Trophoblast cell (in vitro differentiated cells and primary cell): Measurements from ENCODE around the gene PRSS36.

ENCODE experiments used
- DNase-seq, 2 donors: peaks; one replicate each; pipeline ENCODE4 v3.0.0-alpha.2; 2016
- H2AFZ ChIP-seq: 2 replicates; pipeline ENCODE4 v1.6.1; 2013; ENCODE audit warnings: low read length, moderate library complexity, mild to moderate bottlenecking; ENCODE audit not compliant: insufficient read depth, poor library complexity
- H2AK5ac ChIP-seq: 2 replicates; pipeline ENCODE4 v1.6.1; 2013; ENCODE audit warnings: mild to moderate bottlenecking, low read length
- H2BK120ac ChIP-seq: 2 replicates; pipeline ENCODE4 v1.6.1; 2013; ENCODE audit warnings: low read length, mild to moderate bottlenecking, moderate library complexity; ENCODE audit not compliant: insufficient read depth, poor library complexity
- H2BK12ac ChIP-seq: 2 replicates; pipeline ENCODE4 v1.6.1; 2013; ENCODE audit warnings: mild to moderate bottlenecking, low read length, moderate library complexity
- H2BK5ac ChIP-seq: 2 replicates; pipeline ENCODE4 v1.6.1; 2013; ENCODE audit warnings: low read length, low read depth, moderate library complexity, mild to moderate bottlenecking; ENCODE audit not compliant: poor library complexity
- H3K14ac ChIP-seq: 2 replicates; pipeline ENCODE4 v1.6.1; 2013; ENCODE audit warnings: mild to moderate bottlenecking, low read length
- H3K18ac ChIP-seq: 2 replicates; pipeline ENCODE4 v1.6.1; 2013; ENCODE audit warnings: mild to moderate bottlenecking, low read length
- H3K23ac ChIP-seq: 2 replicates; pipeline ENCODE4 v1.6.1; 2013; ENCODE audit warnings: low read length
- H3K27ac ChIP-seq: 2 replicates; pipeline ENCODE4 v1.5.1; 2013; ENCODE audit warnings: low read depth, mild to moderate bottlenecking, inconsistent platforms, low read length, moderate library complexity
- H3K27me3 ChIP-seq: 2 replicates; pipeline ENCODE4 v1.6.1; 2013; ENCODE audit warnings: inconsistent platforms, mild to moderate bottlenecking, low read length, moderate library complexity; ENCODE audit not compliant: insufficient read depth
- H3K36me3 ChIP-seq, 2 experiments: 1 replicate in 1 of 2; 2 replicates in 1 of 2; pipeline ENCODE4 v1.6.1; 2013; ENCODE audit warnings: low read length in 2 of 2, mild to moderate bottlenecking in 2 of 2, moderate library complexity in 1 of 2; ENCODE audit not compliant: insufficient read depth in 2 of 2, control insufficient read depth in 1 of 2
- H3K4ac ChIP-seq: 2 replicates; pipeline ENCODE4 v1.6.1; 2013; ENCODE audit warnings: low read depth, mild to moderate bottlenecking, low read length, moderate library complexity
- H3K4me1 ChIP-seq, 2 experiments: 1 replicate in 1 of 2; 2 replicates in 1 of 2; pipeline ENCODE4 v1.6.1; 2013; ENCODE audit warnings: low read length in 2 of 2, mild to moderate bottlenecking in 2 of 2, moderate library complexity in 1 of 2; ENCODE audit not compliant: insufficient read depth in 2 of 2, control insufficient read depth in 1 of 2
- H3K4me2 ChIP-seq: 2 replicates; pipeline ENCODE4 v1.6.1; 2013; ENCODE audit warnings: inconsistent platforms, mild to moderate bottlenecking, low read length, moderate library complexity
- H3K4me3 ChIP-seq: 2 replicates; pipeline ENCODE4 v1.5.1; 2013; ENCODE audit warnings: mild to moderate bottlenecking, low read depth, low read length, inconsistent platforms
- H3K79me1 ChIP-seq: one replicate; pipeline ENCODE4 v1.6.1; 2013; ENCODE audit warnings: low read length
- H3K79me2 ChIP-seq: 2 replicates; pipeline ENCODE4 v1.6.1; 2013; ENCODE audit warnings: low read length, mild to moderate bottlenecking; ENCODE audit not compliant: control insufficient read depth, insufficient read depth, poor library complexity
- H3K9ac ChIP-seq: 2 replicates; pipeline ENCODE4 v1.6.1; 2013; ENCODE audit warnings: mild to moderate bottlenecking, low read length
- H3K9me3 ChIP-seq: 2 replicates; pipeline ENCODE4 v1.6.1; 2013; ENCODE audit warnings: low read depth, mild to moderate bottlenecking, control low read depth, inconsistent platforms, low read length; ENCODE audit not compliant: insufficient read depth
- H4K12ac ChIP-seq: 2 replicates; pipeline ENCODE4 v1.6.1; 2013; ENCODE audit warnings: low read depth, mild to moderate bottlenecking, low read length, moderate library complexity
- H4K8ac ChIP-seq: 2 replicates; pipeline ENCODE4 v1.6.1; 2013; ENCODE audit warnings: low read depth, mild to moderate bottlenecking, low read length, moderate library complexity
- H4K91ac ChIP-seq: one replicate; pipeline ENCODE4 v1.6.1; 2013; ENCODE audit warnings: low read depth, mild to moderate bottlenecking, low read length, moderate library complexity
- WGBS: extraction: QIAGEN DNeasy Blood & Tissue Kit; methylation state at CpG from one replicate; pipeline ENCODE4 v1.1.7; 2013; ENCODE audit warnings: missing lambda C conversion rate; ENCODE audit not compliant: insufficient read length, insufficient coverage; ENCODE audit errors: extremely low coverage; 5-methylcytosine and 5-hydroxymethylcytosine counted together

Gene PRSS36

GRCh38 chr16:31113121-31114120, 36.4 kb downstream of the PRSS36 start:
- no peak overlapping the region for H3K23ac ChIP-seq
- H3K27ac ChIP-seq, result no peak overlapping the region
- H3K4me2 ChIP-seq, result no peak overlapping the region
- H3K9me3 ChIP-seq, result peaks cover 1% of the 10 kb centered on the region
- H4K8ac ChIP-seq, result no peak overlapping the region
- H3K36me3 ChIP-seq, result peaks cover 36 to 40% of the 10 kb centered on the region in 2 experiments
- H3K79me1 ChIP-seq, result peaks cover 10% of the 10 kb centered on the region
- WGBS, result no CpG with 5 or more reads among the region's 5 CpGs
- H3K27me3 ChIP-seq, result no peaks in the 10 kb centered on the region
- no peak overlapping the region for H2BK5ac ChIP-seq
- H3K79me2 ChIP-seq, result peaks cover 6% of the 10 kb centered on the region
- no peak overlapping the region for H3K4ac ChIP-seq
- no peak overlapping the region for H3K4me3 ChIP-seq
- no peak overlapping the region for H2BK120ac ChIP-seq
- DNase-seq, result peak; percentile 58 to 80
- H3K9ac ChIP-seq, result no peak overlapping the region
- no peak overlapping the region for H2AFZ ChIP-seq
- no peak overlapping the region for H2AK5ac ChIP-seq
- H2BK12ac ChIP-seq, result no peak overlapping the region
- H3K14ac ChIP-seq, result no peak overlapping the region
- H4K12ac ChIP-seq, result no peak overlapping the region
- H4K91ac ChIP-seq, result no peak overlapping the region
- no peak overlapping the region for H3K18ac ChIP-seq
- H3K4me1 ChIP-seq, result peaks cover 6 to 13% of the 10 kb centered on the region in 2 experiments

- no peak overlapping the region for H3K9ac ChIP-seq
- H3K27ac ChIP-seq, result no peak overlapping the region
- no peak overlapping the region for H2BK120ac ChIP-seq
- no peak overlapping the region for H4K8ac ChIP-seq
- H3K79me1 ChIP-seq, result peaks cover 8% of the 10 kb centered on the region
- no peaks in the 10 kb centered on the region for H3K27me3 ChIP-seq
- no peak overlapping the region for H3K4me2 ChIP-seq
- H3K14ac ChIP-seq, result no peak overlapping the region
- no peak for DNase-seq
- no peak overlapping the region for H2BK12ac ChIP-seq
- no peak overlapping the region for H3K23ac ChIP-seq
- peaks cover 36 to 40% of the 10 kb centered on the region in 2 experiments for H3K36me3 ChIP-seq
- H3K18ac ChIP-seq, result no peak overlapping the region
- H3K4ac ChIP-seq, result no peak overlapping the region
- H3K79me2 ChIP-seq, result peaks cover 6% of the 10 kb centered on the region
- no peak overlapping the region for H4K12ac ChIP-seq
- no peak overlapping the region for H4K91ac ChIP-seq
- H3K4me3 ChIP-seq, result no peak overlapping the region
- no peak overlapping the region for H2AFZ ChIP-seq
- H3K9me3 ChIP-seq, result peaks cover 1% of the 10 kb centered on the region
- peaks cover 2 to 13% of the 10 kb centered on the region in 2 experiments for H3K4me1 ChIP-seq
- no peak overlapping the region for H2AK5ac ChIP-seq
- H2BK5ac ChIP-seq, result no peak overlapping the region
- no CpG with 5 or more reads among the region's 2 CpGs for WGBS
Observed at GRCh38 chr16:31112711-31113110, 37.2 kb downstream of the PRSS36 start.

- no peak overlapping the region for H2BK120ac ChIP-seq
- H4K12ac ChIP-seq, result no peak overlapping the region
- H4K91ac ChIP-seq, result no peak overlapping the region
- DNase-seq, result no peak
- H2AK5ac ChIP-seq, result no peak overlapping the region
- H3K4ac ChIP-seq, result no peak overlapping the region
- H2AFZ ChIP-seq, result no peak overlapping the region
- H3K79me2 ChIP-seq, result peaks cover 6% of the 10 kb centered on the region
- H4K8ac ChIP-seq, result no peak overlapping the region
- WGBS, result no CpG with 5 or more reads among the region's 23 CpGs
- no peak overlapping the region for H3K18ac ChIP-seq
- no peak overlapping the region for H3K4me2 ChIP-seq
- H3K27ac ChIP-seq, result no peak overlapping the region
- no peak overlapping the region for H3K14ac ChIP-seq
- no peaks in the 10 kb centered on the region for H3K27me3 ChIP-seq
- H3K36me3 ChIP-seq, result peaks cover 36 to 40% of the 10 kb centered on the region in 2 experiments
- H3K4me1 ChIP-seq, result peaks cover 2 to 13% of the 10 kb centered on the region in 2 experiments
- no peak overlapping the region for H3K4me3 ChIP-seq
- H3K23ac ChIP-seq, result no peak overlapping the region
- H3K79me1 ChIP-seq, result peaks cover 6% of the 10 kb centered on the region
- peaks cover 1% of the 10 kb centered on the region for H3K9me3 ChIP-seq
- no peak overlapping the region for H2BK5ac ChIP-seq
- H3K9ac ChIP-seq, result no peak overlapping the region
- H2BK12ac ChIP-seq, result no peak overlapping the region
Observed at GRCh38 chr16:31111881-31112466, 37.9 kb downstream of the PRSS36 start.

GRCh38 chr16:31110106-31111034, 39.5 kb downstream of the PRSS36 start:
- H3K27ac ChIP-seq, result no peak overlapping the region
- peaks cover 6% of the 10 kb centered on the region for H3K79me1 ChIP-seq
- H4K91ac ChIP-seq, result no peak overlapping the region
- peaks cover 36 to 40% of the 10 kb centered on the region in 2 experiments for H3K36me3 ChIP-seq
- H2BK12ac ChIP-seq, result no peak overlapping the region
- H2AK5ac ChIP-seq, result no peak overlapping the region
- H4K8ac ChIP-seq, result no peak overlapping the region
- no peak overlapping the region for H3K4me2 ChIP-seq
- no peak overlapping the region for H2BK120ac ChIP-seq
- WGBS, result no CpG with 5 or more reads among the region's 26 CpGs
- peaks cover 0 to 14% of the 10 kb centered on the region in 2 experiments for H3K4me1 ChIP-seq
- peaks cover 1% of the 10 kb centered on the region for H3K9me3 ChIP-seq
- no peak overlapping the region for H2AFZ ChIP-seq
- H2BK5ac ChIP-seq, result no peak overlapping the region
- no peak overlapping the region for H3K4ac ChIP-seq
- H3K9ac ChIP-seq, result no peak overlapping the region
- no peaks in the 10 kb centered on the region for H3K27me3 ChIP-seq
- H3K79me2 ChIP-seq, result peaks cover 6% of the 10 kb centered on the region
- H3K4me3 ChIP-seq, result no peak overlapping the region
- H3K23ac ChIP-seq, result no peak overlapping the region
- H4K12ac ChIP-seq, result no peak overlapping the region
- no peak overlapping the region for H3K18ac ChIP-seq
- H3K14ac ChIP-seq, result no peak overlapping the region
- DNase-seq, result no peak
